Activated CD4-positive, alpha-beta T cell treated with anti-CD3 and anti-CD28 coated beads, Interleukin-2, amount 50 U/mL, for 24 hours (primary cell): ENCODE data around the gene CHID1.

Source experiments
- DNase-seq, 2 donors: peaks; one replicate each; pipeline ENCODE4 v3.0.0-alpha.2; 2020; ENCODE audit warnings: low read depth in 1 of 2, low spot score in 1 of 2

Gene CHID1

DNA sequence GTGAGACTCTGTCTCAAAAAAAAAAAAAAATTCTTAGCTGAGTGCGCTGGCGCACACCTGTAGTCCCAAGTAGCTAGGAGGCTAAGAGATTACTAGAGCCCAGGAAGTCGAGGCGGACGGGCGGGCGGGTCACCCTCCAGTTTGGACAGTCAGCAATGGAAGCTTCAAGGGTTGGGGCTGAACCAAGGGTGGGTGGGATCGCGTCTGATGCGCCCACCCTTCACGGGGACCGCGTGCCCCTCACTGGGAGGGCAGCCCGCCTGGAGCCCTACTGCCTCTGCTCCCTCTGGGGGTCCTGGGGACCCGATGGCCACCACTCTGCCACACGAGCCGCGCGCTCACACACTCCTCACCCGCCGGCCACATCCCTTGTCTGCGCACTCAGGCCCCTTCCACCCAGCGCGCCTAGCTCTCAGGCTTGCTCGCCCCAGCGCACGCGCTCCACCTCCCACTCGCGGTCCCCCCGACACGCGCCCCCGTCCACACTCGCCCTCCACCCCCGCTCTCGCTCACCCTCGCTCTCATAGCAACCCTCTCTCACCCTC lies 494 bp downstream of the CHID1 start:
- no peak for DNase-seq

DNA sequence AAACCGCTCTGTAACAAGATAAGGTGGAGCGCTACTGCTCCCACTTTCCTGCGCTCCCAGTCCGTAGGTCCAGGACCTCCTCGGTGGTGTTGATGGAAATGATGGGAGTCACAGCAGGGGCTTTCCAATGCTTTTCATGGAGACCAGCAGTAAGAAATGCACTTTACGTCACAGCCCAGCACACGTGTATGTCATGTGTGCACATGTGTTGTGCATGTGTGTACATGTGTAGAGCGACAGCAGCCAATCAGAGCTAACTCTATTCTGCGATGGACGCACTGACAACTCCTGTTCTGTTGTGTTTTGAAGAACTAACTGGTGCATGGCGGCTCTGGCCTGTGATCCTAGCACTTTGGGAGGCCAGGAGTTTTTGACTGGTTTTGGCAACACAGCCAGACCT lies 1.2 kb downstream of the CHID1 start:
- no peak for DNase-seq

DNA sequence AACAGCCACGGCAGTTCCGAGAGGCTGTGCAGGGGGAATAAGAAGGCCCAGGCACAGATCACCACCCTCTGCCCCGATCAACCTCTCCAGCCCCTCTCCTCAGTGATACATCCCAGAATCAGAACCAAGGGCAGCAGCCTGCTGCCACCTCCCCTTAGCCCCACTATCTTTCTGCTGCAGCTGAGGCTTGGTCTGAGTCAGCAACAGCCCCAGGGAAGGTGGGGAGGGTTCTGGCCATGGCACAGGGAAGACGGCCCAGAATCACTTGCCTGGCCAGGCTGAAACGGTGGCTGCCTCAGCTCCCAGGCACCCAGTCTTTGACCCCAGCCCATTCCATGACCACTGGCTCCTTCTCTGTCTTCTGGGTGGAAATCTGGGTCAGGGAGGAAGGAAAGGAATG lies 2.3 kb downstream of the CHID1 start:
- no peak for DNase-seq

DNA sequence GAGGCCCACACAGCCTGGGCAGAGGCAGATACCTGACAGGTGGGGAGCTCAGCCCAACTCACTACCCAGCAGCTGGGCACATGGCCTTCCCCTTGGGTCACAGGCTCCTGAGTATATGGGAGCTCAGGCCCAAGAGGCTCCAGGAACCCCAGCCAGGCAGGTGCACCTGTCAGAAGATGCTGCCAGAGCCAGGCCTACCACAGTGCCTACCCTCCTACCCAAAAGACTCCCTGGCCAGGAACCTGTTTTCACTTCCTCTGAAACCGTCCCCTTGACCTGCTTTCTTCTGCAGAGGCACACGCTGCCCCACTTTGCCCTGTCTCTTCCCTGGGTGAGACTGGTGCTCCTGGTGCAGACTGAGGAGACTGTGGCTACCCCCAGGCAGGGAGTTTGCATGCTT lies 2.9 kb downstream of the CHID1 start:
- no peak for DNase-seq

DNA sequence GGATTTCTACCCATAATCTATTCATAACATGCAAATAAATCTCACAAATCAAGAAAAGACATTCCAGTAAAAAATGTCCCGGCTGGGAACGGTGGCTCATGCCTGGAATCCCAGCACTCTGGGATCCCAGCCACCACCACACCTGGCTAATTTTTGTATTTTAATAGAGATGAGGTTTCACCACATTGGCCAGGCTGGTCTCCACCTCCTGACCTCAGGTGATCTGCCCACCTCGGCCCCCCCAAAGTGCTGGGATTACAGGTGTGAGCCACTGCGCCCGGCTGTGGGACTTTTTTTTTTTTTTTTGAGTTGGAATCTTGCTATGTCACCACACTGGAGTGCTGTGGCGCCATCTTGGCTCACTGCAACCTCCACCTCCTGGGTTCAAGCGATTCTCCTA lies 4.7 kb downstream of the CHID1 start:
- no peak for DNase-seq

DNA sequence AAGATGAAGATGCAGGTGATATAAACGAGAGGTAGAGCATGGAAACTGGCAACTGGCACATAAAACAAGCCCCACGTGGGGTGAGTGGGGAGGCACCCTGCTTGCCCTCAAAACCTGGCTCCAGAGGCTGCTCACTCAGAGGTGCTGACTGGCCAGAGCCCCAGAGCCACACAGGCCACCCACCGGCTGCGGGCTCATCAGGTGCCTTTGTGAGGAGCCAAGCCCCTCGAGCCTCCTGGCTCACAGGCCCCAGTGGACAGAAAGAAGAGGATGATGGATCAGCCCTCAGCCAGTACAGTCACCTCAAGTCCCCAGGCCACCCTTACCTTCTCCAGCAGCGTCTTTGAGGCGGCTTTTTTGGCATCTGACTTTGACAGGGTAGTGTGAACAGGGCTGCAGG lies 6.2 kb downstream of the CHID1 start:
- no peak for DNase-seq

DNA sequence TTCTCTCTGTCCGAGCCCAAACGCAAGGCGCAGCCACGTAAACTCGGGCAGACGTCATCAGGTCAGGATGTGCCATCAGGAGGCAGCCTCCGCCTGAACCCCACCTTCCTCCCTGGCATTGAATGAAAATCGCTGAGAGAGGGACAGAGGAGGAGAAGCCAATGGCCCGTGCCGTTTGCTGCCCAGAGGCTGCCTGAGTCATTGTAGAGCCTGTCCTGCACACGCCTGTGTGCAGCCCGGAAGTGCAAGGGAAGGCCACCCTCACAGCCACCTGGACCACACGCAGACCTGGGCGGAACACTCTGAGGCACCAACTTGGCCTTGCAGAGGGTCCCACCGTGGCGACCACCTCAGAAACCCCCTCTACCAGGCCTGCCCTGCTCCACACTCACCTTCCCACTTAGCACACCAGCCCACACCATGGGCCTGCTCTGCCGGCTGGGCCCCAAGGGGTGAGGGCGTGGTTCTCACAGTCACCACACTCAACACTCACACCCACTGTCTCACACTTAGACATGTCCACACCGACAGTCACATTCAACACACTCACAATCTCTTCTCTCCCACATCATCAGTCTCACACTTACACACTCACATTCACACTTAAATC lies 9.1 kb downstream of the CHID1 start:
- no peak for DNase-seq

DNA sequence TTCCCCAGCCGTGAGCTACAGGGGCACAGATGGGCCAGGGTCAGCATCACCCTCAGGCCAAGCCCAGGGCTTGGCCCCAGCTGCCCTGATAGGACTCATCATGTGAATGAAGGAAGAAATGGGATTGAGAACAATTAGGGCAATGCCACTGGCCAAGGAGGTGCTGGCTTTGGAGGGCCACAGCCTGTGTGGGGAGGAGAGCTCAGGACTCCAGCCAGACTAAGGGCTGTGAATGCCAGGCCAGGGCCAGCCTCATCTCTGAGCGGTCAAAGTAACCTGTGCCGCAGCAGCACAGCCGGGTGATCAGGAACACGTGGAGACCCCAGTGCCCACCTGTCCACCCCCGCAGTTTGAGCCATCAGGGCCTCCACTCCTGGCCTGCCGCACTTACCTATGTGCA lies 10.1 kb downstream of the CHID1 start:
- DNase-seq: no peak

DNA sequence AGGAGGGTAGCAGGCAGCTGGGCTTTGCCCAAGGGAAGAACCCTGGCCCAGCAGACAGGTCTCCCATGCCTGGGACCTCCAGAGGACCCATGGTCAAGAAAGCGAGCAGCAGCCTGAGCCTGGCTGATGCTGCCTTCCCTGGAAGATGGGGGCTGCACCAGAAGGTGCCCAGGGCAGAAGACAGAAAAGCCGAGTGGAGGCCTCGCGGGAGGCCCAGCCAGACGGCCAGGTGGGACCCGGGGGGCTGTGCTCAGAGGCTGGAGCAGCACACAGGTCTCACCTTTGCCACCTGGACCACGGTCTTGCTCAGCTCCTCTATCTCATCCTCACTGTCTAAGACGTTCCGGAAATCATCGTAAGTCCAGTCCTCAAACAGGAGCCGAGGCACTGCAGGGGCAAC lies 10.9 kb downstream of the CHID1 start:
- DNase-seq: no peak

DNA sequence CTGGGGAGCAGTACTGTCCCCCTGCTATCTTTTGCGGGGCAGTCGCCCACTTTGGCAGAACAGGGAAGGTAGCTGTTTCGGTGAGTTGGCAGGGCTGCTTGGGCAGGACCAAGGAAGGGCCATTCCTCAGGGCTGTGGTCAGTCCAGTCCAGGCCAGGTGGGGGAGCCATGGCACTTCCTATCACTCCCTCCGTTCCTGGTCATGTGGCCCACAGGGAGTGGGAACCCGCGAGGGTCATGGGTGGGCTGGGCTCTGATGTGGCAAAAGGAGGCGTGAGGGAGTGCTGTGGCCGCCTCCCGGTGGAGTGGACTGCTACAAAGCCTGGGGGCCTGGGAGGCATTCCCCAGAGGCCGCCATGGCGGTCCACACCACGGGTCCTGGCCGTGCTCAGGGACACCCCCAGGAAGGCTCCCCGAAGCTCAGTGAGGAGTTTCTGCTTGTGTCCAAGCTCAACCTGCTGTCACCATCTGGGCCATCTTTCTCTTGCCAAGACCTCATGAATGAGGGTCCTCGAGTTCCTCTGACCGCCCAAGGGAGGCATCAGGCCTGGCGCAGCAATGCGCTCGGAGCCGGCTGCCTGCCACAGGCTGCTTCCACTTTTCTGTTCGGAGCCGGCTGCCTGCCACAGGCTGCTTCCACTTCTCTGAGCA lies 11.9 kb downstream of the CHID1 start:
- no peak for DNase-seq

DNA sequence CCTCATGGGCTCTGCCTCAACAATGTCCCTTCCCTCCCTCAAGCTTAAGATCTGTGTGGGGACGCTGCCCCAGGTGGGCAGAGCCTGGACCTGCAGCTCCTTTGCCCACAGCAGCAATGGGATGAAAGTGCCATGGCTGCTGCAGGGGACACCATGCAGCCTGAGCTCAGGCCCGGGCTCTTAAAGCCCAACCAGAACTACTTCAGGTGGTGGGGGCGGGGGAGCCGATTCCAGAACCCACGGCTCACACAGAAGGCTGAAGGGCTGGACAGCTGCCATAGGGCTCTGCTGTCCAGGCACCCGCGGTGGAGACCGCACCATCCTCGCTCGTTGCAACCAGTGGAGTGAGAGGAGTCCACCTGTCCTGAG lies 12.5 kb downstream of the CHID1 start:
- DNase-seq: no peak

DNA sequence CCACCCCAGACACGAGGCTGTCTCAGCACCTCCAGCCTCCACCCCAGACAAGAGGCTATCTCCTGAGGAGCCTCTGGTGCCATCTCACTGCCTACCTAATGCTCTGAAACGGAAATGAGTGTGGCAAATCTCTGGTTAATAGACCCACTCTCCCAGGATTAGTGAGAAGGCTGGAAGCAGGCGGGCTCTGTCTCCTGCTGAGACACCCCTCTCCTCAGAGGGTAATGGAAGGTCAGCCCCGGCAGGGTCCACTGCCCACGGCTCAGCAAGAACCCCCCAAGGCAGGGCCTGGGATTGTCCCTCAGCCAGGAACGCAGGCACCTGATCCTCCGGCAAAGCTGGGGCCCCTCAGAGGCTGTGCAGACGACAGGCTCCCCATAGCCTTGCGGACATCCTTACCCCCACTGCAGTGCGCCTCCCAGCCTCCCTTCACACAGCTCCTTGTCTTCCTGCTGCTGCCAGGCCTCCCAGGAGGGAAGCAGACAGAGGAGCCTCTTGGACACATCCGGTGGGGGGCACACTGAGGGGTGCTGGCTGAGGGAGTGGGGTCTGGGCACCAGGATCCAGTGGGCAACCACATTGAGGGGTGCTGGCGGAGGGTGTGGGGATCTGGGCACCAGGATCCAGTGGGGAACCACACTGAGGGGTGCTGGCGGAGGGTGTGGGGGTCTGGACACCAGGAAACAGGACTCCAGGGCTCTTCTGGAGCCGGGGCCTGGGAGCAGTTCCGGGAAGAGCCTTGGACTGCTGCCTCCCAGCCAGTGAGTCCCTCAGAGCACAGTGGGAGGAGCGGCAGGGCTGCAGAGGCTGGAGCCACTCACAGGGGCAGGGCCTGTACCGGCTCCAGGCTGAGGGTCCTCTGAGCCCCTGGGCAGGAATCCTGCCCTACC lies 13.1 kb downstream of the CHID1 start:
- no peak for DNase-seq

DNA sequence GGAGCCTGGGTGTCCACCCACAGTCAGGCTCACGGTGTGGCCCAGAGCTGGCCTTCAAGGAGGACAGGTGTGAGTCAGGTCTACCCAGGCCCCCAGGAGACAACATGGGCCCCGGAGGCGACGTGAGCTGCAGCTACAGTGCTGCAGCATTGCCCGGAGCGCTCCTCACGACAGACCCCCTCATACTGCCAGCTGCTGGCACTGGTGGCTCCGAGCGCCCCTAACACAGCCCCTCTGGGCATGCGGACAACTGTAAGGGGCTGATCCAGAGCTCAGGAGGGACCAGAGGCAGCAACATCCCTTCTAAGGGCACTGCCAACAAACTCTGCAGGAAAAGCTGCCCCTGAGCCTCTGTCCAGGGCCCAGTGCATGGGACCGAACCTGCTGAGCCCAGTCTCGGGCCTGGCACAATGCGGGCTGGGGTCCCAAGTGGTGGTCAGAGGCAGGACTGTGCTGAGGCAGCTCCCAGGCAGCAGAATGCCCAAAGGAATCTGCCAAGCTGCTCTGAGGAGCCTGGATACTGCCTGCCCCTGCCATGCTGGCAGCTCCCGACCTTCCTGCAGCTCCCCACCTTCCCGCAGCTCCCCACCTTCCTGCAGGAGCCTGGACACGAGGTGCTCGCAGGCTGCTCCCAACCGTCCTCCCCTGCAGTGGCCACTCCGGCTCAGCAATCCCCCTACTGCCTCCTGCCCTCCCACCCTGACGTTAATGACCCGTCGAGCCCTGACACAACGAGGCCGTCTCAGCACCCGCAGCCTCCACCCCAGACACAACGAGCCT lies 15.1 kb downstream of the CHID1 start:
- DNase-seq: no peak

DNA sequence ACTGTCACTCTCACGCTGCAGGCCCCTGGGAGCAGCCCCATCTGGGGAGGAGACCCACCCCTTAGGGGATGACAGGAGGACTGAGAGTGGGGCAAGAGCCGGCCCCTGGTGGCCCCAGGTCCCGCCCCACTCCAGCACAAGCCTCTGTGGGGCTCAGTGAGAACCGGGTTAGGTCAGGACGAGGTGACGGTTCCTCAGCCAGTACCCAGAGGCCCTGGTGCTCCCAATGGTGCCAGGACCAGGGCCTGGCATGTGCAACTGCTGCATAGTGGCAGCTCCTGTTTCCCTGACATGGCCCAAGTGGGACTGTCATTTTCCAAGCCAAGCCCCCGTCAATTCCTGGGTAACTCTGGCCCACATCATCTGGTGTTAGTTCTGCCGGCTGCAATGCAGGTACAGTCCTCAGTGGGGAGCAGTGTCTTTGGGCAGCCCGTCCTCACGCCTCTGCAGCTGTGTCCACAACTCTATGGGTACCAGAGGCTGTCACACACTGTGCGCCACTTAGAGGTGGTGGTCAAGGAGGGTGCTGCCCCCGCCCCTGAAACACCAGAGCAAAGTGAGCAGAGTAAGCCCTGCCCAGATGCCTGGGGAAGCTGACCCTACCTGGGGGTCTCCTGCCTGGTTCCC lies 15.9 kb downstream of the CHID1 start:
- no peak for DNase-seq

DNA sequence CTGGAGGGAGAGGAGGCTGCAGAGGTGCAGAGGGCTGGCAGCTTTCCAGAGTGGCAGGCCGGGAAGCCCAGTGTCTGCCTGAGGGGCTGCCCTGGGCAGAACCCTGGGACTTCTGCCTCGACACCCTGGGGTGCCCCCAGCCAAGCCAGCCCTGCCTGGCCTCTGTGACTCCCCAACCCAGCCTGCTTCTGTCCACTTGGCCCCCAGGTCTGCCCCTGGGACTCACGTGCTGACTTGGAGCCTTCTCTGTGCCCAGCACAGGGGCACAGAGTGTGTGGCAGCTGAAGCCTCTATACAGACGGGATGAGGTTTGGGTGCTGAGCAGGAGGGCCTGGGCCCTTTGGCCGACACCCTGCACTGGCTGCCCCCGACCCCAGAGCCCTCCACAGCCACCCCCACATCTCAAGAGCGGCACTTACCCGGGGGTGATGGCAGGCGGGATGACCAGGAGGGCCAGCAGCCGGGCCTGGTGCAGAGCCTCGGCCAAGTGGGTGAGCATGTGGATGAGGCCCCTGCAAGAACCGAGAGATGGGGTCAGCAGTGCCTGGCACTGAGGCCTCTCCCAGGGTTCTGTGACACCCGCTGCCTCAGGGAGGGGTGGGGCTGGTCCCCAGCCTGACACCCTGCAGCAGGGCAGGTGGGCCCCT lies 17.5 kb downstream of the CHID1 start:
- no peak for DNase-seq

DNA sequence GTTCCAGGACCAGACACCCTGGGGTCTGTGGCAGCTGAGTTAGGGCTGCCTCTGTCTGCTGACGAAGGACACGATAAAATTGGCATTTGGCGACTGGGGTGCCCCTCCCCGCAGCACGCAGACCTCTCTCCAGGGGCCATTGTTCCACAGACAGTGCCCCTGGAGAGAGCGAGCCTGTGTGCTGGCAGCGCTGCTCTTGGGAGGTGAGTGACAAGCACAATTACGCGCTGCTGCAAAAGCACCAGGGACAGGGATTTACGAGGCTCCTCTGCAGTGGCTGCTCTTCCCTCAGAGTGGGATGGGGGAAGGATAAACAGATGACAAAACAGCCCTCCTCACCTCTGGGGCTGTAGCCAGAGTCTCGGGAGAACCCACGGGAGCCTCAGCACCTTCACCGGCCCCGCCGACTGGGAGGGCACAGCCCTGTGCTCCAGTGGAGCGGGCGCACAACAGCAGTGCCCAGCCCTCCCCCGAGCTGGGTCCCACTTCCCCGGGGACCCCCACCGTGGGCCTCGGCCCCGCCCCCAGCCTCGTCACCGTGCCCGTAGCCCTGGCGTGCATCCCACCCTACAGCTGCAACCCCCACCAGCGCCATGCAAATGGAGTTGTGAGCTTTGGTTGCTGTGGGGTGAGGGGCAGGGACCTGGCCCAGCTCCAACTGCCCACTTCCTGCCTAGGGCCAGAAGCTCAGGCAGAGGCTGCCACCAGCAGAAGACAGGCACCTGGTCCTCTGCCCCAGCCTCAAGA lies 19.6 kb downstream of the CHID1 start:
- DNase-seq: no peak

DNA sequence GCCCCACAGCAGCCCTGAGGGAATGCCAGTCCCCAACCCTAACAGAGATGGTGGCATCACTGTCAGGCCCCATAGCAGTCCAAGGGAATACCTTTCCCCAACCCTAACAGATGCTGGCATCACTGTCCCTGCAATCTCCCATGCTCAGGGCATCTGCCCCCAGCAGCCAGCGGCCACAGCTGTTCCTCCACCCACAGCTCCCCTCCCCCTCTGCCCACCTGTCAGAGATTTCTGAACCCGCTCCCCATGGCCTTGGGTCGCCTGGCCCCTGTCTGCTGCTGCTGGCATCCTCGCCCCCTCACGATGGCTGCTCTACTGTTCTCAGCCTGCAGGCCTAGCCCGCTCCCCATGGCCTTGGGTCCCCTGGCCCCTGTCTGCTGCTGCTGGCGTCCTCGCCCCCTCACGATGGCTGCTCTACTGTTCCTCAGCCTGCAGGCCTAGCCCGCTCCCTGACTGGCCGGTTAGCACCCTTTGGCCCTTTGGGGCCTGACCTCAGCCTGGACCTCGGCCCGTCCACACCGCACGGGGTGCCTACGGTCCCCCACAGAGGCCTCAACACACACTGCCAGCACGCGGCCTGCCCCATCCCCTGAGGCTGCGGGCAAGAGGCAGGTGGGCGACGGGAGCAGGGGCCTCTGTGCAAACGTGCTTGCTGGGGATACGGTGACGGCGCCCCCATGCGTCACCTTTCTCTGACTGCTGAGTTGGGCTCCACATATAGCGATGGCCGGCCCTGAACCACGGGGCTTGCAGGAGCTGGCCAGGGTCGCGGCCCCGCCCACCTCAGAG lies 20.7 kb downstream of the CHID1 start:
- DNase-seq: no peak

DNA sequence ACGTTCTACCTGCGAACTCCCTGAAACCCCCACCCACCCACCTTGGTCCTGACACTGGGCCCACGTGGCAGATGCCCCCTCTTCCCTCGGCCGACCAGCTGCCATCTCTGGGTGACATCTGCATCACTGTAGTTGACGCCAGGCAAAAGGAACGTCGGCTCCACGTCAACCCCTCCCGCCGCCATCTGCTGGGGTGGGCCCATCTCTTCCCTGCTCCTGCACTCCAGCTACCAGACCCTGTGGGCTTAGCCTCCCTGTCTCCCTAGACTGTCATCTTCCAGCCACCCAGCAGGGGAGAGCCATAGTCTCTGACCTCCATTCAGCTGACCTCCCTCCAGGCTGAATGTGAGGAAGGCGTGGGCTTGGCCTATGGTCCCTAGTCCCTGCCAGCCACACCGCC lies 21.4 kb downstream of the CHID1 start:
- no peak for DNase-seq
